ENCODE data around the gene KMT5C.
A peak's percentile ranks its signal among the peaks of the same experiment; 100 is the strongest.

The KMT5C gene

GRCh38 chr19:55348317-55349034 lies 8.8 kb downstream of the KMT5C start:
- DNase-seq, result no peak

GRCh38 chr19:55350620-55351315 lies 11.1 kb downstream of the KMT5C start:
- DNase-seq, result no peak

GRCh38 chr19:55352040-55352439 lies 12.4 kb downstream of the KMT5C start:
- DNase-seq, result no peak

- DNase-seq, result no peak
Observed at GRCh38 chr19:55352549-55353145, 13.0 kb downstream of the KMT5C start.

- DNase-seq, result no peak
Observed at GRCh38 chr19:55353356-55353802, 13.7 kb downstream of the KMT5C start.

- no peak for DNase-seq
Observed at GRCh38 chr19:55353803-55354697, 14.4 kb downstream of the KMT5C start.

- DNase-seq, result no peak
Observed at GRCh38 chr19:55354698-55355212, 15.1 kb downstream of the KMT5C start, which contains the start of gene COX6B2. COX6B2 (minus strand) TSS chr19:55354719; CDS start chr19:55354521, 198 bp downstream.

GRCh38 chr19:55355213-55355821 lies 15.6 kb downstream of the KMT5C start:
- no peak for DNase-seq

GRCh38 chr19:55358493-55358892 lies 18.8 kb downstream of the KMT5C start:
- DNase-seq, result no peak

GRCh38 chr19:55358943-55359908 lies 19.6 kb downstream of the KMT5C start:
- DNase-seq, result peak; percentile 81

GRCh38 chr19:55360902-55361301 lies 21.2 kb downstream of the KMT5C start:
- no peak for DNase-seq

- no peak for DNase-seq
Observed at GRCh38 chr19:55362174-55362989, 22.7 kb downstream of the KMT5C start.

GRCh38 chr19:55362990-55363716 lies 23.5 kb downstream of the KMT5C start, which contains the start of gene GARIN5B:
GARIN5B (minus strand) TSS chr19:55363260; CDS start chr19:55363066, 194 bp downstream.
- DNase-seq, result no peak

- DNase-seq, result no peak
Observed at GRCh38 chr19:55365245-55365644, 25.6 kb downstream of the KMT5C start.

- DNase-seq, result no peak
Observed at GRCh38 chr19:55365964-55366363, 26.3 kb downstream of the KMT5C start.

- no peak for DNase-seq
Observed at GRCh38 chr19:55366790-55367189, 27.1 kb downstream of the KMT5C start.

GRCh38 chr19:55368106-55368505 lies 28.4 kb downstream of the KMT5C start:
- no peak for DNase-seq

GRCh38 chr19:55368701-55369563 lies 29.3 kb downstream of the KMT5C start:
- DNase-seq, result no peak
